ENCODE results near the gene MALT1. TPM values are rescaled to one million over a fixed set of nuclear protein-coding genes. Genes with fewer than 3 reads are reported as not detected.

The MALT1 gene
- total RNA-seq, 6 donors from 2014 or later: 17.1 to 29.3 (median 24.6) TPM

DNA sequence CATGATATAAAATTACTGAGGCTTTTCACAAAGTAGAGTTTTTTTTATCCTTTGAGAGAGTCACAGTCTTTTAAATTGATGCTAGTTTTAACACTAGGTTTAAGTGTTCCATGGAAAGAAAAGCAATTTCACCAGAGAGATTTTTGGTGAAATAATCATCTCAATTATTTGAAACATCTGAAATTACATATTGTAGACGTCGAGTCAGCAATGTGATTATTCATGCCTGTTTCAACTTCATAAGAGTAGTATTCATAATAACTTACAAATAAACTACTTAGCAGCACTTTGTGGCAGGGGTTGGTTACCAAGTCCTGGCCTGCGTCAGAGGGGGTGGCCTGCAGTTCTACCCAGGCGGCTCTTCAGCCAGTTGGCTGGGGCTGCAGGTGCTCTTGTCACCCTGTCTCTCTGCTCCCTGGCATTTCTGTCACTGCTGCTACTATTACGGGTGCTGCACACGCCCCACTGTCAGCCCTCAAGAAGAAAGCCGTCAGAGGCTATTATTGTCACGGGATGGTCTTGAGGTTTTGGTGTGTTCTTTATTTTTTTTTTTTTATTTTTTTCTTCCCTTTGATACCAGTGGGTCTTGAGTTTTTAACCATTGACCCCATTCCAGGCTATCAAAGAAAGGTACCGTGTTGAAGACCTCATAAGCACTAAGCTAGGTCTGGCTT, 50.4 kb downstream of the MALT1 start:
- ATAC-seq (ENCODE audit: low FRiP score in 2 of 2): no peak
- TF ChIP-seq, protein P1, sequence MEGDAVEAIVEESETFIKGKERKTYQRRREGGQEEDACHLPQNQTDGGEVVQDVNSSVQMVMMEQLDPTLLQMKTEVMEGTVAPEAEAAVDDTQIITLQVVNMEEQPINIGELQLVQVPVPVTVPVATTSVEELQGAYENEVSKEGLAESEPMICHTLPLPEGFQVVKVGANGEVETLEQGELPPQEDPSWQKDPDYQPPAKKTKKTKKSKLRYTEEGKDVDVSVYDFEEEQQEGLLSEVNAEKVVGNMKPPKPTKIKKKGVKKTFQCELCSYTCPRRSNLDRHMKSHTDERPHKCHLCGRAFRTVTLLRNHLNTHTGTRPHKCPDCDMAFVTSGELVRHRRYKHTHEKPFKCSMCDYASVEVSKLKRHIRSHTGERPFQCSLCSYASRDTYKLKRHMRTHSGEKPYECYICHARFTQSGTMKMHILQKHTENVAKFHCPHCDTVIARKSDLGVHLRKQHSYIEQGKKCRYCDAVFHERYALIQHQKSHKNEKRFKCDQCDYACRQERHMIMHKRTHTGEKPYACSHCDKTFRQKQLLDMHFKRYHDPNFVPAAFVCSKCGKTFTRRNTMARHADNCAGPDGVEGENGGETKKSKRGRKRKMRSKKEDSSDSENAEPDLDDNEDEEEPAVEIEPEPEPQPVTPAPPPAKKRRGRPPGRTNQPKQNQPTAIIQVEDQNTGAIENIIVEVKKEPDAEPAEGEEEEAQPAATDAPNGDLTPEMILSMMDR (IDR thresholded peaks at IDR 0.05): no peak
- no peak for TF ChIP-seq EP300 (IDR thresholded peaks at IDR 0.05)
- TF ChIP-seq POLR2A (IDR thresholded peaks at IDR 0.05): no peak
- no peak for TF ChIP-seq POLR2AphosphoS5 (IDR thresholded peaks at IDR 0.05)
- WGBS, 2 donors: 92 to 97% methylated on average over 9 of the region's 9 CpGs
- Histone ChIP-seq H3K9me3 (no peaks in the 10 kb centered on the region), H3K36me3 (peaks cover 0 to 13% (median 4%) of the 10 kb centered on the region in 4 donors), H3K4me3 (no peak overlapping the region), H3K27me3 (no peaks in the 10 kb centered on the region), H3K27ac (no peak overlapping the region), H3K4me1 (peaks cover 0 to 4% (median under 1%) of the 10 kb centered on the region in 4 donors)
- no peak for DNase-seq

DNA sequence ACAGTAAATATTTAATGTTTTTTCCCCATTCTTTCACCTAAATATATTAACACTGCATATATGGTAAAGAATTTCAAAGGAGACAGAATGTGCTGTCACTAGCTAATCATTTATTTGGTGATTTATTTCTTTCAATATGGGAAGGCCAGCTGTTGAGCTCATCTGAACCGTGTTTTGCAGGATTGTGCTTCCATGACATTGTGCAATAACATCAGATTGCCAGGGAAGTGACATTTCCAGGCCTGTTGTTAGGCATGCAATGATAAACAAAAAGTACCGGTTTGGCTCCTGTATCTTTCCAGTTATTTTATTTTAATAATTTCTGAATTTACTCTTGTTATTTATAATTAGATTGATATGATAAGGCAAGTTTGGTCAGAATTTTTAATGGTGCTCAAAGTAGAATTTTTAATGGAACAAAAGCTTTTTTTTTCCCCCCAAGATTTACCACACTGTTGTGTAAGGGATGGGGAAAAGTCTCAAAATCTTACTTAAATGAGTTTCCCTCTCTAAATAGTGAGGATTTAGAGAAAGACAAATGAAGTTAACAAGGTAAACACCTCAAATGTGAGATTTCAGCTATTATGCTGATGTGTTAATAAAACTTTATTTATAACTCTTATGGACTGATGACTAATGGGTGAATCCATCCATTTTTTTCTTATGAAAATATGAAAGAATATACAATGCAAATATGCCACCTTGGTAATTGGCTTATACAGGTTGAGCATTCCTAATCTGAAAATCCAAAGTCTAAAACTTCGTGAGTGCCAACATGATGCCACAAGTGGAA, 52.7 kb downstream of the MALT1 start:
- no peak overlapping the region for H3K4me3 ChIP-seq
- DNase-seq (no peak), ATAC-seq (ENCODE audit: low FRiP score in 2 of 2) (no peak)
- no peak for TF ChIP-seq POLR2AphosphoS5 (IDR thresholded peaks at IDR 0.05)
- no peak for TF ChIP-seq EP300 (IDR thresholded peaks at IDR 0.05)
- no peak for TF ChIP-seq POLR2A (IDR thresholded peaks at IDR 0.05)
- TF ChIP-seq, protein P1 (IDR thresholded peaks at IDR 0.05): no peak
- H3K27me3 ChIP-seq: no peaks in the 10 kb centered on the region
- 70 to 75% methylated on average over 3 of the region's 3 CpGs for WGBS, 2 donors
- peaks cover 0 to 4% (median 0%) of the 10 kb centered on the region in 4 donors for H3K4me1 ChIP-seq
- H3K9me3 ChIP-seq: no peaks in the 10 kb centered on the region
- H3K36me3 ChIP-seq: peaks cover 0 to 4% (median 4%) of the 10 kb centered on the region in 4 donors
- H3K27ac ChIP-seq: no peak overlapping the region

DNA sequence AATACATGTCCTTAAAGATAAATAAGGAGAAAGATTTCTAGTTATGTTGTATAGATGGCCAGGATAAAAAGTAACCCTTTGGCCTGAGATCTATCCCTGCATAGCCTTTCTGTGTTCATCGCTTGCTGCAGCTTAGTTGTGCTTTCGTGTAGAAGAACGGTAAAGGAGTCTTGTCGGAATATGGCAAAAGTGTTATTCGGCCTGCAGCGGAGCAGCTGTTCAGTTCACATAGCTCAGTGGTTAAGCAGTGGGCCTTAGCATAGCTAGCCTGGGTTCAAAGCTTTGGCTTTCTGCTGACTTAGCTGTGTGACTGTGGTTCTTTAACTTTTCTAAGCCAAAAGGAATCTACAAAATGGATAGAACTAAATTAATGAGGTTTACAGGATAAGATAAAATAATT, 55.4 kb downstream of the MALT1 start:
- WGBS, 2 donors: 94 to 97% methylated on average over 6 of the region's 6 CpGs
- no peaks in the 10 kb centered on the region for H3K9me3 ChIP-seq
- no peak for TF ChIP-seq POLR2AphosphoS5 (IDR thresholded peaks at IDR 0.05)
- H3K27ac ChIP-seq: no peak overlapping the region
- H3K4me1 ChIP-seq: peaks cover 0 to 4% (median 0%) of the 10 kb centered on the region in 4 donors
- H3K36me3 ChIP-seq: peaks cover 0 to 4% (median 4%) of the 10 kb centered on the region in 4 donors
- H3K27me3 ChIP-seq: no peaks in the 10 kb centered on the region
- no peak for ATAC-seq (ENCODE audit: low FRiP score in 2 of 2)
- DNase-seq: no peak
- H3K4me3 ChIP-seq: no peak overlapping the region

DNA sequence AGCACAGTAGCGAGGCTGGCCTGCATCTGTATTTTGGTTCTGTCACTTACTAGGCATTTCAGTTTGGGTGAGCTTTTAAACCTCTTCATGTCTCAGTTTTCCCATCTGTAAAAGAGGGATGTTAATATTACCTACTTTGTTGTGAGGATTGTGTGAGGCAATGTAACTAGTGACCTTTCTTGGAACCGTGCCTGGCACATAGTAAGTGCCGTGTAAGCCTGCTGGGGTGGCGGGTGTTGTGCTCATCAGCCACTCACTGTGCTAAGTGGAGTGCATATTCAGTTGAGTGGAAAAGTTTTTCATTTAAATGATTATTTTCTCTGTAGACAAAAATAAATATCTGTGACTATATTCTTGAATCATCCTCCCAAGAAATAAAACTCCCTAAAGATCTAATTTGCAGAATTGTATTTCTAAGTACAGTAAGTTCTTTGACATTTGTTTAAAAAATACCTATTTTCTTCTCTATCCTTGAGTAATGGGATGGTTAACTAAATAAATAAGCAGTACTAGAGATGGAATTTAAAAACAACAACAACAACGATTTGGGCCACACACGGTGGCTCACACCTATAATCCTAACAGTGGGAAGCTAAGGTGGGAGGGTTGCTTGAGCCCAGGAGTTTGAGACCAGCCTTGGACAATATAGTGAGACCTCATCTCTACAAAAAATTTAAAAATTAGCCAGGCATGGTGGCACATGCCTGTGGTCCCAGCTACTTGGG, 56.7 kb downstream of the MALT1 start:
- H3K4me3 ChIP-seq: no peak overlapping the region
- H3K9me3 ChIP-seq: no peaks in the 10 kb centered on the region
- H3K4me1 ChIP-seq: peaks cover 0 to 4% (median 0%) of the 10 kb centered on the region in 4 donors
- 74 to 87% methylated on average over 6 of the region's 6 CpGs for WGBS, 2 donors
- no peak for TF ChIP-seq POLR2AphosphoS5 (IDR thresholded peaks at IDR 0.05)
- TF ChIP-seq POLR2A (IDR thresholded peaks at IDR 0.05): no peak
- no peak for TF ChIP-seq EP300 (IDR thresholded peaks at IDR 0.05)
- TF ChIP-seq, protein P1 (IDR thresholded peaks at IDR 0.05): no peak
- no peaks in the 10 kb centered on the region for H3K27me3 ChIP-seq
- ATAC-seq (ENCODE audit: low FRiP score in 2 of 2): no peak
- DNase-seq: peak in 1 of 2 donors; percentile 22
- no peak overlapping the region for H3K27ac ChIP-seq
- peaks cover 0 to 4% (median 3%) of the 10 kb centered on the region in 4 donors for H3K36me3 ChIP-seq

DNA sequence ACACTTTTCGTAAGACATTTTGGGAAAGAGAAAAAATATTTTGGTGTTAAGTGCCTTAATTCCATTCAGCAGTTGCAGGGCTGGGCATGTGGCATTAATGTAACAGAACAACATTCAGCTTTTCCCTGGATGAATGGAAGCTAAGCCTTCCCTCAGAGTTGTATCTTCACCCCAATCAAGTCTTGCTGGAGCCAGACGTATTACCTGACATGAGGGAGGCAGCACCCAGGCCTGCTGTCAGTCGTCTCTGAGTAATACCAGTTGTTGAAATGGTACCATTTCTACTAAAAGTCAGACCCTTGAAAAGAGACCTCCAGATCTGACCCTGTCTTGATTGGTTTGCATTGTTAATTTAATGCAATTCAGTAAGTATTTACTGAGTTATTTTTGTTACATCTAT, 57.5 kb downstream of the MALT1 start:
- 95 to 100% methylated on average over 3 of the region's 3 CpGs for WGBS, 2 donors
- Histone ChIP-seq H3K4me1 (peaks cover 0 to under 1% (median 0%) of the 10 kb centered on the region in 4 donors), H3K27me3 (no peaks in the 10 kb centered on the region), H3K36me3 (peaks cover under 1 to 4% (median 4%) of the 10 kb centered on the region in 4 donors), H3K27ac (no peak overlapping the region), H3K4me3 (no peak overlapping the region), H3K9me3 (no peaks in the 10 kb centered on the region)
- DNase-seq (no peak), ATAC-seq (ENCODE audit: low FRiP score in 2 of 2) (no peak)
- TF ChIP-seq POLR2A (IDR thresholded peaks at IDR 0.05) (no peak), EP300 (IDR thresholded peaks at IDR 0.05) (no peak), POLR2AphosphoS5 (IDR thresholded peaks at IDR 0.05) (no peak)
- TF ChIP-seq, protein P1 (IDR thresholded peaks at IDR 0.05): no peak
